NCI-H526 (cell line): ENCODE data around the gene FAM98C.
A peak's percentile ranks its signal among the peaks of the same experiment; 100 is the strongest.
"Not testable (repeated sequence)": the region's sequence is repeated elsewhere in the genome, so short reads cannot be mapped to it uniquely, and the experiment has no call there.

Experiments used
- DNase-seq, 2 experiments: peaks; one replicate each; lab custom pipeline; 2025; lab: John Stamatoyannopoulos, UW

FAM98C gene

DNA sequence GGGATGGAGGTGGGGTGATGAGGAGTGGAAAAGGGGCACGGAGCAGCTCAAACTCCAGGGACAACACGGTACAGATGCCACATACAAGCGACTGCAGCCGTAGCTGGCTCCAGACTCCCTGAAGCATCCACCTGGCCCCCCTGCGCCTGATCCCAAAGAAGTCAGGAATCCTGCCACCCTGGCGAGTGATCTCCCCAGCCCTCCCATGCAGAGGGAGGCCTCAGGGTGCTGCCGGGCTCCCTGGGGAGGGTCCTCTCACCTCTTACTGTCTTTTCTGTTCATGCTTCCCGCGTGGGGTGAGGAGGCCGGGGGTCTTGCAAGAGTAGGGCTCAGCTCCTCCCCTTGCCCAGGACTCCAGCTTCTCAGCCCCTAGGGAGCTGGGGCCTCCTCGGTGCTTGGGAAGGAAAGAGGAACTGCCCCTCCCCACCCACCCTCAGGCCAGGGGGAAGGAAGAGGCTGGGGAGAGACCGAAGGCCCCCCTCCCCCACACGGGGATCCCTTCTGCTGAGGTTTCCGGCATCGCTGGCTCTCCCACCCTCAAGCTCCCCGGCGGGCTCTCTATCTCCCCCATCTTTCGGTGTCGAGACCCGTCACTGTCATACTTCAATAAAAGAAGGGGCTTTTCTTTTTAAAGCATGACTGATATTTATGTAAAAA, 23.0 kb downstream of the FAM98C start, which contains the start of gene RASGRP4:
RASGRP4 (minus strand) TSS at position 410 of the 657 bp plus-strand sequence; CDS start at position 282, 128 bp downstream.
- DNase-seq: no peak

- not testable (repeated sequence) for DNase-seq
Measured at GRCh38 chr19:38427035-38427677, 24.3 kb downstream of the FAM98C start.

DNA sequence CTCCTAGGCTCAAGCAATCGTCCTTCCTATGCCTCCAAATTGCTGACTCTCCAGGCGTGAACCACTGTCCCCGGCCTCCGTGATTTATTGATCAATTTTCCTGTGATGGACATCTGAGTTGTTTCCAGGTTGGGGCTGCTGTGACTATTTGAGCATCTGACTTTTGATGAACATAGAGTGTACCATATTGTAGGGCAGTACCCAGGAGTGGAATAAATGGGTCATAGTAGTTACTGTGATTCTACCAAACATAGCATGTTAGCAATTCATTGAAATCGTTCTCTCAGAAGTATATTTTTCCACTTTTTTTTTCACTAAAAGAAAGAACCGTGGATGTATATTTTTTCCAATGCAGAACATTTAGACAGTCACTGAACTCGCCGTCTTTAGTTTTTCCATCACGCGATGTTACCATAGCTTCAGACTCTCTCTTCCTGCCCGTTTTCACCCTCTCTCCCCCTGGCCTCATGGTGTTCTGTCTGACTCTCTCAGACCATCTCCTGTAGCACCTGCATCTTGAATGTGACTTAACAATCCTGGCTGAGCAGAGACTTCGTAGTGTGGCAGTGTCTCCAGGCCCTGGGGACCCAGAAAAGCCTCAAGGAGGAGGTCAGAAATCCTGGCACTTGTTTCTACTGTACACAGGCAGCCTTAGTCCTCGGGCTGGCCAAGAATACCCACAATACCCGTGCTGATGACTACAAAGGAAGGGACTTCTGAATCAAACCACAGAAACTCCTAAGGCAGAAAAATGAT, 26.3 kb downstream of the FAM98C start:
- DNase-seq: no peak

GRCh38 chr19:38429811-38430156, 26.9 kb downstream of the FAM98C start:
- no peak for DNase-seq

- no peak for DNase-seq
Measured at GRCh38 chr19:38430931-38431330, 28.0 kb downstream of the FAM98C start.

DNA sequence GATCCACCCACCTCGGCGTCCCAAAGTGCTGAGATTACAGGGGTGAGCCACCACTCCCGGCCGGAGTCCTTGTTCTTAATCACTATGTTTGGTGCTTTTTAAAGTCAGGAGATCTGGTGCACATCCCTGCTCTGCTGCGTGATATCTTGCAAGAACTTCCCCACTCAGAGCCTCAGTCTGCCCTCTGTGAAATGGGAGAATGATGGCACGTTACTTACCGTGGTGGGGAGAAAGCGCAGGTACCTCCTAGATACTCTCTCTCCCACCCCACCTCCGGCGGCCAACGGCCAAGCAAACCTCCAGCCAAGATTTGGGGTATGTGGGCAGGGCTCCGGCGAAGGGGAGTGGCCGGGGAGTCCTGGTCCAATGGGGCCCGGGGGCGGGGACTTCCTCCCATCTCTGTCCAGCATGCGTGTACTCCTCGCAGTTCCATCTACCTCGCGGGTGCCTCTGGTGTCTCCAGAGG, 30.4 kb downstream of the FAM98C start, which contains the start of gene RYR1:
RYR1 (plus strand) TSS at position 424 of the 466 bp plus-strand sequence. CDS start 139 bp downstream, outside the sequence.
- peak in 1 of 2 experiments; percentile 44 for DNase-seq

GRCh38 chr19:38434549-38435051, 31.7 kb downstream of the FAM98C start:
- no peak for DNase-seq

- DNase-seq: no peak
Measured at GRCh38 chr19:38437295-38437694, 34.4 kb downstream of the FAM98C start.

- no peak for DNase-seq
Measured at GRCh38 chr19:38437917-38438316, 35.0 kb downstream of the FAM98C start.

- DNase-seq: no peak
Measured at GRCh38 chr19:38440592-38440991, 37.7 kb downstream of the FAM98C start.

GRCh38 chr19:38441657-38442348, 38.9 kb downstream of the FAM98C start:
- DNase-seq: no peak

DNA sequence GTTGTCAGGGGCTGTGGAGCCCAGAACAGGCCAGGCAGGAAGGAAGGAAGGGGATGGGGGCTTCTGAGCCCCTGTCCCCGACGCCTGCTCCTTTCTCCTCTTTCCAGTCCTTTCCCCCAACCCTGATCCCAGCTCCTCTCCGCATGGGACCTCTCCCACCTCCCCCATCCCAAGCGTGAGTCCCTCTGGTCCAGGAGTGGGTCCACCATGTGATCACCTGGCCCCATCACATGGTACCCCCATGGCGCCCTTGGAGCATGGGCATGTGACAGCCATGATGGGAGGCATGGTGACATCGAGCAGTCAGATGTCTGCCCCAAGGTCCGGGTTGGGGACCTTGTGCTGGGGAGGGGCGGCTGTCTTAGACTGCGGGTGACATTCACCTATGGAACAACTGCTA, 39.8 kb downstream of the FAM98C start:
- DNase-seq: no peak

GRCh38 chr19:38443458-38443999, 40.6 kb downstream of the FAM98C start:
- DNase-seq: no peak

GRCh38 chr19:38444026-38444425, 41.1 kb downstream of the FAM98C start:
- DNase-seq: no peak

- no peak for DNase-seq
Measured at GRCh38 chr19:38445362-38445761, 42.5 kb downstream of the FAM98C start.

GRCh38 chr19:38448225-38448624, 45.3 kb downstream of the FAM98C start:
- DNase-seq: no peak

GRCh38 chr19:38449518-38449917, 46.6 kb downstream of the FAM98C start:
- DNase-seq: no peak

DNA sequence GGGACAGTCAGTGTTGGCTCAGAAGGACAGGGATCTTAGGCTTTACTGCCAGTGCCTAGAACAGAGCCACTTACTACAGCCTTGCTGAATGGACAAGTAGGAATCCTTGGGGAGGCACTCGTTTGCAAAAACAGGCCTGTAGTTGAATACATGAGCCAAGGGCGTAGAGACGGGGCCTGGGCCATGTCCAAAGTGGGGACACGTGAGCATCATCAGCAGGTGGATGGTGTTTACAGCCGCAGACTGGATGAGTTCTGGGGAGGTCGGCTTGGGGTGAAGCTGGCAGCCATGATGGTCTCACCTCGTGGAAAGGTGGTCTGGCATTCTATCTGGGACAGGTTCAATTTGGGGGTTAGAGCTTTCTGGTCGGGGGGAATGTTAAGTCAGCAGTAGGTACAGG, 48.1 kb downstream of the FAM98C start:
- no peak for DNase-seq

DNA sequence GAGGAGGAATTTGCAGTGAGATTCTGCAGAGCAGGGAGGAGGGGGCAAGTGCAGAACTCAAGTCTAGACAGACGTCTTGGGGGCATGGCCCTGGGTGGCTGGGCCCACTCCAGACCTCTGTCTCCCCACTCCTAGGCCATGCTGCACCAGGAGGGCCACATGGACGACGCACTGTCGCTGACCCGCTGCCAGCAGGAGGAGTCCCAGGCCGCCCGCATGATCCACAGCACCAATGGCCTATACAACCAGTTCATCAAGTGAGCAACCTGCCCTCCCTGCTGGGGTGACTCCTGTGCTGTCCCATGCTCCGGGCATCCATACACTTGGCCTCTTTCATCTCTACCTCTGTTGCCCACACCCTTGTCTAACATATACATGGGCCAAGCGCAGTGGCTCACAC, 48.7 kb downstream of the FAM98C start:
- DNase-seq: no peak

GRCh38 chr19:38452430-38453366, 49.8 kb downstream of the FAM98C start:
- peak in 1 of 2 experiments; percentile 59 for DNase-seq

DNA sequence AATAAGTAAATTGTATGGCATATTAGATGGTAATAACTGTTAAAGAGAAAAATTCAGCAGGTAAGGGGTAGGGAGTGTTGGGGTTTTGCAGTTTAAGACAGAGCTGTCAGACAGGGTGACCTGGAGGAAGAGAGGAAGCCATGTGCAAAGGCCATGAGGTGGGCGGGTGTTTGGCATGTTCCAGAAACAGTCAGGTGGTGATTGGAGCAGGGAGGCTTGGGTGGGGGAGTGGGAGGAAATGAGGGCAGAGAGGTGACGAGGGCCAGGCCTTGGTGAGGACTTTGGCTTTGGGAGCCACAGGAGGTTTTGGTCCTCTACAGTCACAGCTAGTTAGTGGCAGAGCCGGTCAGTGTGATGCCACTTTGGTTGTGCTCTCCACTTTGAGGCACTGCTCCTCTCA, 50.7 kb downstream of the FAM98C start:
- DNase-seq: no peak
